Ecto neural progenitor cell (in vitro differentiated cells): ENCODE data around the gene ARHGAP40.

ENCODE experiments used
- DNase-seq: peaks from one replicate; pipeline ENCODE4 v3.0.0-alpha.2; 2018; ENCODE audit warnings: low spot score

ARHGAP40 gene

GRCh38 chr20:38601216-38602184 lies at the start of gene ARHGAP40:
ARHGAP40 (plus strand) TSS chr20:38601809.
- peak; percentile 64 for DNase-seq

GRCh38 chr20:38554986-38555385 lies 46.6 kb upstream of the ARHGAP40 start:
- DNase-seq: no peak

- no peak for DNase-seq
Measured at GRCh38 chr20:38555395-38555794, 46.2 kb upstream of the ARHGAP40 start.

- no peak for DNase-seq
Measured at GRCh38 chr20:38557174-38557573, 44.4 kb upstream of the ARHGAP40 start.

GRCh38 chr20:38558596-38559360 lies 42.8 kb upstream of the ARHGAP40 start:
- DNase-seq: no peak

GRCh38 chr20:38559764-38560163 lies 41.8 kb upstream of the ARHGAP40 start:
- DNase-seq: no peak

- no peak for DNase-seq
Measured at GRCh38 chr20:38563802-38564431, 37.7 kb upstream of the ARHGAP40 start.

- DNase-seq: no peak
Measured at GRCh38 chr20:38564680-38565079, 36.9 kb upstream of the ARHGAP40 start.

- no peak for DNase-seq
Measured at GRCh38 chr20:38566036-38566598, 35.5 kb upstream of the ARHGAP40 start.

GRCh38 chr20:38569747-38570525 lies 31.7 kb upstream of the ARHGAP40 start:
- no peak for DNase-seq

- DNase-seq: no peak
Measured at GRCh38 chr20:38573413-38573812, 28.2 kb upstream of the ARHGAP40 start.

GRCh38 chr20:38579219-38579910 lies 22.2 kb upstream of the ARHGAP40 start:
- no peak for DNase-seq

- DNase-seq: no peak
Measured at GRCh38 chr20:38579921-38580320, 21.7 kb upstream of the ARHGAP40 start.

GRCh38 chr20:38581013-38581412 lies 20.6 kb upstream of the ARHGAP40 start, which contains the start of gene ADIG:
ADIG (plus strand) TSS chr20:38581197; CDS start chr20:38581251, 54 bp downstream.
- no peak for DNase-seq

GRCh38 chr20:38581830-38582358 lies 19.7 kb upstream of the ARHGAP40 start:
- no peak for DNase-seq

GRCh38 chr20:38583306-38583705 lies 18.3 kb upstream of the ARHGAP40 start:
- DNase-seq: no peak

- DNase-seq: no peak
Measured at GRCh38 chr20:38584099-38584763, 17.4 kb upstream of the ARHGAP40 start.

- DNase-seq: no peak
Measured at GRCh38 chr20:38585404-38586180, 16.0 kb upstream of the ARHGAP40 start.

- no peak for DNase-seq
Measured at GRCh38 chr20:38586181-38586525, 15.5 kb upstream of the ARHGAP40 start.
